MM.1S (cell line): ENCODE results near the gene PRIMPOL.

Source experiments
- CTCF ChIP-seq: fragments of 300-600 bp; sonication (generic); IDR thresholded peaks from 2 replicates; pipeline ENCODE4 v1.5.1; 2016; ENCODE audit warnings: antibody characterized with exemption, low read length, mixed read lengths
- EZH2 ChIP-seq: fragments of 300-600 bp; sonication (generic); optimal IDR thresholded peaks from 2 replicates; pipeline ENCODE3; 2017; ENCODE audit warnings: low read depth, mild to moderate bottlenecking, antibody characterized with exemption, low read length, mixed read lengths

GRCh38 chr4:184699941-184700340 is 50.4 kb downstream of the PRIMPOL start:
- TF ChIP-seq CTCF (no peak), EZH2 (no peak)
